GM21576 (cell line): ENCODE results near the gene ACIN1.
A peak's percentile ranks its signal among the peaks of the same experiment; 100 is the strongest.

Source experiments
- ATAC-seq: cut with Tn5 transposase; IDR thresholded peaks from one replicate; pipeline ENCODE4 v1.9.1; 2021; ENCODE audit warnings: mild to moderate bottlenecking, moderate library complexity; ENCODE audit not compliant: unreplicated experiment

ACIN1 gene, protein sequence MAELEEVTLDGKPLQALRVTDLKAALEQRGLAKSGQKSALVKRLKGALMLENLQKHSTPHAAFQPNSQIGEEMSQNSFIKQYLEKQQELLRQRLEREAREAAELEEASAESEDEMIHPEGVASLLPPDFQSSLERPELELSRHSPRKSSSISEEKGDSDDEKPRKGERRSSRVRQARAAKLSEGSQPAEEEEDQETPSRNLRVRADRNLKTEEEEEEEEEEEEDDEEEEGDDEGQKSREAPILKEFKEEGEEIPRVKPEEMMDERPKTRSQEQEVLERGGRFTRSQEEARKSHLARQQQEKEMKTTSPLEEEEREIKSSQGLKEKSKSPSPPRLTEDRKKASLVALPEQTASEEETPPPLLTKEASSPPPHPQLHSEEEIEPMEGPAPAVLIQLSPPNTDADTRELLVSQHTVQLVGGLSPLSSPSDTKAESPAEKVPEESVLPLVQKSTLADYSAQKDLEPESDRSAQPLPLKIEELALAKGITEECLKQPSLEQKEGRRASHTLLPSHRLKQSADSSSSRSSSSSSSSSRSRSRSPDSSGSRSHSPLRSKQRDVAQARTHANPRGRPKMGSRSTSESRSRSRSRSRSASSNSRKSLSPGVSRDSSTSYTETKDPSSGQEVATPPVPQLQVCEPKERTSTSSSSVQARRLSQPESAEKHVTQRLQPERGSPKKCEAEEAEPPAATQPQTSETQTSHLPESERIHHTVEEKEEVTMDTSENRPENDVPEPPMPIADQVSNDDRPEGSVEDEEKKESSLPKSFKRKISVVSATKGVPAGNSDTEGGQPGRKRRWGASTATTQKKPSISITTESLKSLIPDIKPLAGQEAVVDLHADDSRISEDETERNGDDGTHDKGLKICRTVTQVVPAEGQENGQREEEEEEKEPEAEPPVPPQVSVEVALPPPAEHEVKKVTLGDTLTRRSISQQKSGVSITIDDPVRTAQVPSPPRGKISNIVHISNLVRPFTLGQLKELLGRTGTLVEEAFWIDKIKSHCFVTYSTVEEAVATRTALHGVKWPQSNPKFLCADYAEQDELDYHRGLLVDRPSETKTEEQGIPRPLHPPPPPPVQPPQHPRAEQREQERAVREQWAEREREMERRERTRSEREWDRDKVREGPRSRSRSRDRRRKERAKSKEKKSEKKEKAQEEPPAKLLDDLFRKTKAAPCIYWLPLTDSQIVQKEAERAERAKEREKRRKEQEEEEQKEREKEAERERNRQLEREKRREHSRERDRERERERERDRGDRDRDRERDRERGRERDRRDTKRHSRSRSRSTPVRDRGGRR

GRCh38 chr14:23094666-23095195 is at the start of gene ACIN1:
ACIN1 (minus strand) TSS chr14:23095136; CDS start chr14:23095112, 24 bp downstream.
- ATAC-seq: peak; percentile 25

- no peak for ATAC-seq
Measured at GRCh38 chr14:23143911-23144310, 49.0 kb upstream of the ACIN1 start.

- ATAC-seq: no peak
Measured at GRCh38 chr14:23142826-23143225, 47.9 kb upstream of the ACIN1 start.

DNA sequence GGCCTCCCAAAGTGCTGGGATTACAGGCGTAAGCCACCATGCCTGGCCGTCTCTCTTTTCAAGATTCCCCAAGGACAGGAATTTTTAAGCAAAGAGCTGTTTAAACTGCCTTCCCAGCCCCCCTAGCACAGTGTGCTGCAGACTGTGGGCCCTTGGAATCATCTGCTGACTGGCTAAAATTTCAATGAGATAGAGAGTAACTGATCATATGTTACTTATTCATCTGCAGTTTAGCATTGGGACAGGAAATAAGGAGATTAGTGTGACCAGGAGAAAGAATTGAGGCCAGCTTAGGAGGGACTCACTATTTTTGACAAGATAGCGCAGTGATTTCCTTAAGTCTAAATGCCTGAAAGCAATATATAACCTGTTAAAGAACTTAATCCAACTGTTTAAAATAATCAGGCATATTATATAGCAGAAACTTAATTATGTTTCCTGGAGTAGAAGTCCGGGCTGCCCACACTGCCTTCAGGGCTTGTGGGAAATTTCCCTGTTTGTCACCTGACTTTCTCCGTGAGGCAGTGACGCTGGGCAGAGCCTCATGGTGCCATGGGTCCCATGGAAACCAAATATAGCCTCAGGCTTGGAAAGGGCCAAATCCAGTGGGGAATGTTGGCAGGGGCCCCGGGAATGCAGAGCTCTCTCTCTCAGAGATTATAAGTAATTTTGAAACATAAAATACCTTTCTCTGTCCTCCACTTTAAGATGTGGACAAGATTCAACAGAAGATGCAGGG is 46.9 kb upstream of the ACIN1 start:
- no peak for ATAC-seq

DNA sequence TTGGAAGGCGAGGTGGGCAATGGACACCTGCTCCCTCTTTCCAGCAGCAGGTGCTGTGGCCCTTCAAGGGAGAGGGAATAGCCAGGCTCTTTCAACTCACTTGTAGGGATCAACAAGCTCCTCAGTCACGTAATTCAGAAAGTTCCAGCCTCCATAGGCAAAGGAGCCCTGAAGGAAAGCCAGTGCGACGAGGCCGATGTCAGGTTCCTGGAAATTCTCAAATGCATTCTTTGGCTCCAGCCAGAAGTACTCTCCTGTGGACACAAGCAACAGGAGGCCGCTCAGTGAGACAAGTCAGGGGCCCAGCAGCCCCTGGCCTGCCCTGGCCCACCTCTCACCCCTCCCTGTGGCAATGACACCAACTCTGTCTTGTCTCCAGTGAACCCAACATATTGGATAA is 45.4 kb upstream of the ACIN1 start:
- ATAC-seq: no peak

- ATAC-seq: no peak
Measured at GRCh38 chr14:23139874-23140273, 44.9 kb upstream of the ACIN1 start.

DNA sequence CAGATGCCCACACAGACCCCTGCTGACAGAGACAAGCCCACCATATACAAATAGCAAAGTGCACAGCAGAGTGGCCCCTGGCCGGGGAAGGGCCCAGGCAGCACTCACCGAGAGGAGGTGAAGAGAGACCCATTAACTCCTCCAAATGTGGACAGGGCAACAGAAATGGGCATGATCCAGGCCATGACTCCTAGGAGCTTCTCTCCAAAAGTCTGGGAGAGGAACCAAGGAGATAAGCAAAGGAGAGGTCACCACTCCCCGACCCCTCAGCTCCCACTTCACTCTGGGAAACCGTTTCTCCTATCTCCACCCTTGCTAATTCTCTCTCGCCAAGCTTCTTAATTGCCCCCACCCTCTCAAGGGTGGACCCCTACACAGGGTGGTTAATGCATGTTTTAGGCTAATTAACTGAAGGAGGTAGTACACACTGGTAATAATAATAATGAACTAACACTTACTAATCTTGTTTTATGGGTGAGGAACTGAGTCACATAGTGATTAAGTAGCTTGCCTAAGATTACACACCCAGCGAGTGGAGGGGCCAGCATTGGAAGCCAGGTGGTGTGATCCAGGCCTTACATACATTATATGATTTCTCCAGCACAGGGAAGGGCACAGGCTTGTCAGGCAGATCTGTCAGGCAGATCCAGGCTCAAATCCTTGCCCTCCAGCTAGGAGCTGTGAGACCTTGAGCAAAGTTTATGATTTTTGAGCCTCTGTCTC is 43.0 kb upstream of the ACIN1 start:
- ATAC-seq: no peak

DNA sequence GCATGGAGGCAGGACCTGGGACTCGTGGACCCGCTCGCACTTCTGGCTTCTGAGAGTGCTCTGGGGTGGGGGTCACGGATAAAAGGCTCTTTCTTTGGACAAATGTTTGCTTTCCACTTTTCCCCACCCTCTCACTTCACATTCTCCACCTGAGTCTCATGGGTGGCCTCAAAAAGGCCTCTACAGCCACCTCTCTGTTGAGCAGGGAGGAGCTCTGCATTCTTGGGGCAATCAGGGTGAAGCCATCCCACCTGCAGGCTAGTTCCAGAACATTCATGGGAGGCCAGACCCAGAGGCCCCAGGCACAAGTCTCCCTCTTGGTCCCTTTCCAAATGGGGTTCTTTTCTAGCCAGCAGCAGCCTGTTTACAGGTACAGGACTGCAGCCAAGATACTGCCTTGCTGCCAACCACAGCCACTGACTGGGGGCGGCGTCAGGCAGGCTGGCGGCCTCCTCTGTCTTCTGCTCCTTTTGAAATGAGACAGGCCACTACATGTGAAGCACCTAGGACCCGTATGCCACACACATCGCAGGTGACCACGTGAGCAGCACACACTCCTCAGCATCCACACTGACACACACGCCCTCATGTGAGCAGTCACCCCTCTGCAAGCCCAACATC is 42.4 kb upstream of the ACIN1 start:
- ATAC-seq: no peak

DNA sequence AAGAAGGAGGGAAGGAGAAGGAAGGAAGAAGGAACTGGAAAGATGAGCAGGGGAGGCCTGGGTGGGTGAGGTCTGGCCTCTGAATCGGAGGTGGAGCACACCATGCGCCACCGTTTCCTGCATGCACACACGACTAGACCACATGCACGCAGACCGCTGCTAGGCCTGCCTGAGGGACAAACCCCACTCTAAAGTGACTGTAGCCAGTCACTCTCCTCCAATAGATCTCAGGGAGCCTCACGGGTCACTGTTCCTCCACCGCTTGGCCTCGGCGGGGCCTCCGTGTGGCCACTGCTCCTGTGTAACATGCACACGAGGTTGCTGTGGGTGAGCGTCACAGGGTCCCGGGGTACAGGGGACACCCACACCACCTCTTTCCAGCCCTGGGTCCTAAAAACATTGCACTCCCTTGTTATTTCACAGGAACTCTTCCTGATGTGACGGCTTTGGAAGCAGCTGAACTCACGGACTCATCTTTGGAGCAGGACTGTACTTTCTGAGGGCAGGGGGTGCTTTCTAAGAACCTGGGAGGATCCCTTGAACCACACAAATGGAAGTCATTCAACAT is 41.7 kb upstream of the ACIN1 start:
- no peak for ATAC-seq

DNA sequence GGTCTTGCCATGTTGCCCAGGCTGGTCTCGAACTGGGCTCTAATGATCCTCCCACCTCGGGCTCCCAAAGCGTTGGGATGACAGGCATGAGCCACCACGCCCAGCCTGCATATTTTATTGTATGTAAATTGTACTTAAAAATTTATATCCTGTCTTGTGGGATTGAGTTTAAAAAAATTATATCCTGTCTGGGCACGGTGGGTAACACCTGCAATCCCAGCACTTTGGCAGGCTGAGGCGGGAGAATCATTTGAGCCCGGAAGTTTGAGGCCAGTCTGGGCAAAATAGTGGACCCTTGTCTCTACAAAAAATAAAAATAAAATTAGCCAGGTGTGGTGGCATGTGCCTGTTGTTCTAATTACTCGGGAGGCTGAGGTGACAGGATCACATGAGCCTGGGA is 38.0 kb upstream of the ACIN1 start:
- no peak for ATAC-seq

GRCh38 chr14:23131482-23131881 is 36.5 kb upstream of the ACIN1 start:
- no peak for ATAC-seq

- no peak for ATAC-seq
Measured at GRCh38 chr14:23130871-23131270, 35.9 kb upstream of the ACIN1 start.

- no peak for ATAC-seq
Measured at GRCh38 chr14:23129759-23130316, 34.9 kb upstream of the ACIN1 start.

DNA sequence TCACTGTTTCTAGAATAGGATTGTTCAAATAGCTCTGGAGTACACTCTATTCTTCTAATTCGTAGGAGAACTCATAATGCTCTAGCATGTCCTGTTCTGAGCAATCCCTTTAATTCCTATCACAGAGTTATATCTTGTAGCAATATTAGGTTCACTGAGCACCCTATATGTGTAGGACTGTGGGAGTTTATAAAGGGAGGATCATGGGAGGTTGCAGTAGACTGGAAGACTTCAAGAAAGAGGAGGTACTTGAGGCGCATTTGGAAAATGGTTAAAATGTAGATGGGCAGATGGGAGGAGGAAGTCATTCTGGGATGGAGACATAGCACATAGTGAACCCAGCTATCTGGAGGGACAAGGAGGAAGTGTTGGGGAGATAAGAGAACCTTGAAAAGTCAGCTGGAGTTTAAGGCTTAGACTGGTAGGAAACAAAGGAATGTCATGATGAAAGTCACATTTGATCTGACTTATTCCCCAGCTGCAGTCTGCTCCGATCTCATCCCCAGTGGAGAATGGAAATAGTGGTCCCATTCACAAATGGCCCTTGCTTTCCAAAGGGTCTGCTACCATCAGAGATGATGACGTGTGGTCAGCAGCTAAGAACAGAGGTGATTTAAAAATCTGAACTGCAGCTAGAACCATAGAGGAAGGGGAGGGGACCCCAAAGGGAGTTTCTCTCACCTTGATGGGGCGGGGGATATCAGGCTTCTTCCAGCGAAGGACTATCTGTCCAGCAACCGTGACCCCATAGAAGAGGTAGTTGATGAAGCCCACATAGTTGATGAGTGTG is 34.2 kb upstream of the ACIN1 start:
- no peak for ATAC-seq

DNA sequence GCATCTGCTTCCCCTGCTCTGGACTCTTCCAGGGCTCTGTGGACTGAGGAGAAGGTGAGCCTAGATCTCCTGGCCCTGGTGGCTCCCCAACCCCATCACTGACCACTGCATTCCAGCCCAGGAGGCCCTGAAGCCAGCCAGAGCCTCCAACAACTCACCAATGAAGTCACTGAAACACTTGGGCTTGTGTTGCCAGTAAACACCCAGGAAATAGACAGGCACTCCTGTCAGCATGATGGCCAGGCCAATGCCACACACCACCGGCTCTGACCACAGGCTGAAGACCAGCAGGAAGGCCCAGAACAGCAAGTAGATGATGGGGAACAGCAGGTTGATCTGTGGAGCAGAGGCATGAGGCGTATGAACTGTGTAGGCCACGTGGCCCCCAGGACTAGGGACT is 32.9 kb upstream of the ACIN1 start:
- ATAC-seq: no peak

DNA sequence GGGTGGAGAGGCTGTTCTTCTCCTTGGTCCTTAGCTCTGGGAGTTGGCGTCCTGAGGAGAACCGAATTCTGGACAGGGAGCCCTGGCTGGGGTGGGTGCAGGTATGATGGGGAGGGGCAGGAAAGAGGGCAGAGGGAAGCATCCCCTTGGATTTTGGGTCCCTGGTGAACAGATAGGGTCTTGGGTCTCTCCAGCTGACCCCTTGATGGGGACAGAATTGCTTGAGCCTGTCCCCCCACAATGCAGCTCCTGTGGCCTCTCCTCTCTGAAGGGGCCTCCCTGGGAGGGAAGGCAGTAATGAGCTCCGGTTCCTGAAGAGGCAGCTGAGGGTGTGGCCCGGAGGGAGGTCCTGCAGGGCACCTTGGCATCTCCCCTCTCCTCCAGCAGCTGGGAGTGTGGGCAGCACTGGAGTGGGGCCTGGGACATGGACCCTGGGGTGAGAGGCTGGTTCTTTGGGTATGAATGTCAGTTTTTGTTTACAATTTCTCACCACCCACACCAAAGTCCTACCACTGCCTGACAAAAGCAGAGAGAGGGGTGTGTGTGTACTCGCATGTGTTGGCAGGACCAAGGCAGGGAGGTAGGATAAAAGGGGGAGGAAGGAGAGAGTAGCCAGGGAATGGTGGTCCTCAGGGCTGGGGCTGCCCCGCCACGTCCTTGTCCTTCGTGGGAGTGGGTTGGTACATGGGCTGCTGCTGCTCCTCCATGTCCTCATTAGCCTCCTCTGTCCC is 31.8 kb upstream of the ACIN1 start:
- no peak for ATAC-seq

DNA sequence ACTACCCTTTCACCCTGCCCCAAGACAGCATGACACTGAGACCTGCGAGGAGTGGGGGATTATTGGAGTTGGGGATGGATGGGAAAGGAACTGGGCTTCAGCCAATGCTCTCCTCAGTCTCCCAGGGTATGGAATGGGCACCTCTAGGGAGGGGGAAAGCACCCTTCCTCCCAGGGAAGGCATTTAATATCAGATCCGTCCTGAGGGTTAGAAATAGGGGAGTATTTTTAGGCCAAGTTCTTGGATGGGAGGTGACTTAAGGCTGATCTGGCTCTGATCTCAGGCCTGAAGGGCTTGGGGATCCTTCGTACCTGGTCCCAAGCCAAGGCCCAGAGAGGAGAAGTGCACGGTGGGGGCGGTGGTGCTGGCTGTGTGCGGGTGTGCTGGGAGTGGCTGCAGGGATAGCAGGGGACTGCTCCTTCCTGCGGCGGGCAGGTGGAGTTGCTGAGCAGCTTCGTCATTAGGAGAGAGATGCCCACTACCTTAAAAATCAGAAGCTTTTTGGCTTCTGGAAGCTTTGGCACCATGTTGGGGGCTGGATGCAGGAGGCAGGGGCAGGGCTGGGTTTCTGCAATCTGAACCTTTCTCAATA is 31.1 kb upstream of the ACIN1 start:
- ATAC-seq: no peak
